HG03095 (cell line): ENCODE results near the gene UST.
"Not testable (repeated sequence)": the region's sequence is repeated elsewhere in the genome, so short reads cannot be mapped to it uniquely, and the experiment has no call there.

ENCODE experiments used
- ATAC-seq: cut with Tn5 transposase; IDR thresholded peaks from one replicate; pipeline ENCODE4 v1.9.1; 2021; ENCODE audit warnings: moderate library complexity; ENCODE audit not compliant: unreplicated experiment

The UST gene

DNA sequence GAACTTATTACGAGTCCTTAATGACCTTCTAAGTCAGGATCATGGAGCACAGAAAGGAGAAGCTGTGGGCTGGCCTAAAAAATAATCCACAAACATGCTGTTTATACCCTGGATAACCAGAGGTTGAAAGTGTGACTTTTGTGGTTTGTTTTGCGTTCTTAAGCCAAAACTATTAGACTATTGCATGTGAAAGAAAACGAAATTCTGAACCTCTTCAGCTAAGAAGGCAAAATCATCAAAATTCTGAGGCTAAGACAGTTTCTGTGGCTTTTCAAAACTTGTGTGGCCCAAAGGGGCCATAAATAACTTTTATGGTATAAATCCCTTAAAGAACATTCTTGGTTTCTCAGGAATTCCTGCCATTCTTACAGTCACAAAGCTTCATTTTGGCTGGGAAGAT, 251.0 kb downstream of the UST start:
- no peak for ATAC-seq

DNA sequence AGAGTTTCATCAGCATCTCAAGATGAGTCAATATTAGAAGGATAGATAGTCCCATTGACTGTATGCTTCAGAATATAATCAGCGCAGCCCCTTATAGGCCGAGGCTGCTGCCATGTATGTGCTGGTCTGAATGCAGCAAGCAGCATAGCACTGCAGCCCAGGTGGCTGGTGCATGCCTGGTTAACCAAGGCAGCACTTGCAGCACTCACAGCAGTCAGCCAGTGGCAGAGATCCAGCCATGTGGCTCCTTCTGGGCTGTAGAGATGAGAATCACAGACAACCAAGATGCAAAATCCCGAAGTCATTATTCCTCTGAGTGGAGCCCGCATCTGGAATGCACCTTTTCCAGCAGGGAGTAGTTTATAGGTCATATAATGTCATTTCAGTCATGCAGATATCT, 251.9 kb downstream of the UST start:
- ATAC-seq = no peak

GRCh38 chr6:148999501-148999900, 252.7 kb downstream of the UST start:
- ATAC-seq = no peak

- no peak for ATAC-seq
These were observed 253.2 kb downstream of the UST start for GRCh38 chr6:148999929-149000468.

DNA sequence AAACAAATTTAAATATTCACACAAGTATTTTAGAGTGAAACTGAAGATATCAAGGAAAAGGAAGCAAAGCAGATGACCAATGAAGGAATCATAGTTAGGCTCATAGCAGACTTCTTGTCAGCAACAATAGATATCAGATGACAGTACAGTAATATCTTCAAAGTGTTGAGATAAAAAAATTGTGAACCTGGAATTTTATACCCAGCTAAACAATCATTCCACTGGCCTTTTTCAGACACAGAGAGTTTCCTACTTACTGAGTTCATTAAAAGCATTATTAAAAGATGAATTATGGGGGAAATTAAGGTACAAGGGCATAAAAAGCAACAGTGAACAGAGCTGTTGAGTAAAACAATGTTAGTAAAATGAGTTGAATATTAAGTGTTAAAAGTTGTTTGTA, 254.6 kb downstream of the UST start:
- ATAC-seq = no peak

DNA sequence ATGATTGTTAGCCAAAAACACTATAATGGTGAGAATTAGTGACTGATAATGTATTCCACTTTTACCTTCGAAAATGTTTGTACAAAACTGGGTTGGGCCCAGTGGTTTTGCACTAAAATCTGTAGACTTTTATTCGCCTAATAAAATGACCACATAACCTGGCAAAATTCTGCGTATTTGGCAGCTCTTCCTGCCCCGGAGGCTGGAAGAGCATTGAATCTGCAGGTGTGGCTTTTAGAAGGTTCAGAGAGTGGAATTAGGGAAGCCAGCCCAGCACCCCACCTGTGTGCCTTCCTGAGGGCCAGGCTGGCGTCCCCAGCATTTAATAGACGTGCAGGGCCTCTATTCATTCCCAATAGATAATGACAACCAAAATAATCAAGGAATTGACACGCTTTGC, 256.7 kb downstream of the UST start:
- no peak for ATAC-seq

GRCh38 chr6:149004664-149005063, 257.8 kb downstream of the UST start:
- no peak for ATAC-seq

- ATAC-seq = not testable (repeated sequence)
These were observed 259.4 kb downstream of the UST start for GRCh38 chr6:149006236-149006635.

GRCh38 chr6:149006671-149007070, 259.8 kb downstream of the UST start:
- ATAC-seq = no peak

DNA sequence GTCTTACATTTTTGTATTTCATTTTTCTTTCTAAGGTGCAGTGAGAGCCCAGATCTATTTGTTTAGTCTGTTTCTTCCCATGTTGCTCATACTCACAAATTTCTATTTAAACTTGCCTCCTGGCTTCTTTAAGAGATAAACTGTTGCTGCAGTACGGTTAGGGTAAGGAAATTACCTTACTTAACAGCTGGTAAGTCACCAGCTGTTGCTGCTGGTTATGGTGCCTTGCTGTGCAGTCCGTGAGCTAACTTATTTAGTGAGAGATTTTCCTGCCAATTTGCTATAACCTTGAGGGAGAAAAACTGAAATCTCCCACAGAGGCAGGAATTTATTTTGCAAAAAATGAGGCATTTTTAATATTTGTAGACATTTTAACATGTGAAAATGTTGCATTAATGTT, 261.0 kb downstream of the UST start:
- no peak for ATAC-seq

GRCh38 chr6:149008741-149009140, 261.9 kb downstream of the UST start:
- no peak for ATAC-seq

DNA sequence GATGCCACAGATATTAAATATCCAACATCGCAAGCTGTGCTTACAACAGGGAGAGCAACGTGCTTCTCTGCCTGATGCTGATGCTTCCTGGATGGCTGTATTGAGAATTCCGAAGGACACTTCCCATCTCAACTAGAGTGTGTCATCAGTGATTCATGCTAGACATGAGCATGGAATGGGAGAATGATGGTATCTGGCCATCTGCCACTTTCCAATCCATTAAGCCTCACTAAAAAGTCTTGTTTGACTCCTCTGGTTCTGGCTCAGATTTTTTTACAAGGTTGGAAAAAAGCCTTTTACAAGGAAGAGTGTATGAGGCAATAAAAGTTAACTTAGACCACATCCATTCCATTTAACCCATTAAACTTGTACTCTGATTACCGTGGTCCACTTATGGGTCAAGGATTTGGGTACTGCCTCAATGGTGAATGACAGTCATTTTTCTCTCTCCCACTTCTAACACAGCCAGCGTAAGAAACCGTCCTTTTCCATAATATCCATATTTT, 265.3 kb downstream of the UST start:
- no peak for ATAC-seq

- no peak for ATAC-seq
These were observed 266.9 kb downstream of the UST start for GRCh38 chr6:149013586-149014344.

DNA sequence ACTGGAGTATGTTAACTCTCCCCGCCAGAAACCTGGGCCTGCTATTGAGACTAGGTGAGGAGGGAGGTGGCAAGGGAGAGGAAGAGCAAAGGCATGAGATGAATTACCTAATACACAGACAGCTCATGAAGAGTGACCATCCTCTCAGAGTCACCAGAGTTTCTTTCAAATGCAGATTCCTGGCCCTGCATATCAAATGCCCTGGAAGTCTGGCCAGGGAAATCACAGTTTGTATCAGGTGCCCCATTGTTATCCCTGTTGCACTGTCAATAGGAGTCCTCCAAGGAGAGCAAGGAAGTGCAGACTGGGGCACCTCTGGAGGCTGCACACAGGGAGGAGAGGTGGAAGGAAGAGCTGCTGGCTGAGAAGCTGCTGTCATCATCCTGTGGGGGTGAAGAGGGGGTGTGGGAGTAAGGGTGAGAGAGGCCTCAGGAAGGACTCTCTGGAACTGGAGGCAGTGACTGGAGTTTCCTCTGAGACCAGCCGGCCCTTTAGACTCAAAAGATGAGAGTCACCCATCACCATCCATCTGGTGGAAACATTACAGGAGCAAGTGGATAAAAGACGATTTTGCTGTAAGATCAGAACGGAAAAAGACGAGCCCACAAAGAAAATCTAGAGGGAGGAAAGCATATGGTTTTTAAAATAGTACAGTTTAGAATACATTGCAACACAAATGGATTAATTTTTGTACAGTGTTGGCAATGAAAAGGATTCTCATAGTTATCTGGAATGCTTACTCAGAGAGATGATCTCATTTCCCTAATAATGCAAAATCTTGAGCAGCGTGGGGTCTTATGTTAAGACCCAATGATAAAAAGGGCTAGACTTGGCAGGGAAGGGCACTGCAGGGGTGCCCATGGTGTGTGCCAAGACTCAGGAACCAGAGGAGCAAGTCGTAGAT, 268.1 kb downstream of the UST start:
- ATAC-seq = no peak

DNA sequence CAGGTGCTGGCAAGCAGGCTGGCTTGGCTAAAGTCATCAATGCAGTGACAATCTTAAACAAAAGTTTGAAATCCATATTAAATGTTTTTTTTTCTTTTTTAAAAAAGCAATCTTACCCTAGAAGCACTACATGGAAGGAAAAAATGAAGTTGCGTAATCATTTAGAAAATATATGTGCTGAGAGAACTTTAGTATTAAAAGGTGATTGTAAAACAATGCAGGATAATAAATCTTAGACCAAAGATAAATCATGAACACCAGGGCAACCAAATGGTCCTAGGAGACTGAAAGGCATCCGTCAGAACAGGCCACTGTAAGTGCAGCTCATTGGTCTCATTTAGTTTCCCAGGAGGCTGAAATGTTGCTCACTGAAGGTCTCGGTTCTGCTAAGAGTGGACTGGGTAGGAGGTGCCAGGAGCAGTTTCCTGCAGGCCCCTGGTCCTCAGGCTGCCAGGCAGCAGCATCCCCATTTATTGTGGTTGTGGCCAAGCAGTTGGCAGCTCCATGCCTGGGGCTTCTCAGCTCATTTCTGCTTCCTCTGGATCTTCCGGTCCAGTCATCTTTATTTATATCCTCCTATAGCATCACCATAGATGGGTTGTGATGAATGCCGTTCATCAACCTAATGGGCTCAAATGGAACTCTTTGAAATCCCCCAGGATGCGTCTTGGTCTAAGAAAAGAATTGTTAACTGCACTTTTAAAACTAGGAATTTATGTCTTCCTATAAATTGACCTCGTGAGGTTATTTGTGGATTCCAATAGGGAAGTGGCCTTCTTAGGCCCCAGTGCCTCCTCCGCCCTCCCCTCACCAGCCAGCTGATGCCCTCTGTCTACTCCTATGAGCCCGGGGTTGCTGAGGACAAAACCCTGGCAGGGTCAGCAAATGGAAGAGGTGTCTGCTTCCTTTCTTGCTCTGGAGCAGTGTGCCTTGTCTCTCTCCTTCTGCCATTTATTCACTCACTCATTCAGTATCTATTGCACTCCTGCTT, 269.0 kb downstream of the UST start:
- ATAC-seq = no peak

DNA sequence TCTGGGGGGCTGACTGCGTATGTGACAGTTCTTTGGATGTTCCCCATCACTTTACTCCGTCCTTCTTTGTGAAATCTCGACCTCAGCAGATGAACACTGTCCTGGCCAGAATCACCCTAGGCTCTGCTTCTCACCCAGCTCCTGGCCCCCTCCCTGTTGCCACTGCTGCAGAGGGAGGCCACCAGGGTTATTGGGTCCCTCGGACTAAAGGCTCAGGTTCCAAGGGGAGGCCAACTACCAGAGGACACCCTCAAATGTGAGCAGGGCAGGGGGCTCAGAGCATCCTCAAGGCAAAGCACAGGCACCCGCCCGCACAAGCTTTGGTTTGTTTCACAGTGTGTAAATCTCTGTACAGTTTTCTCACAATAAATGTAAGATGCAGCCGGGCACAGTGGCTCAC, 269.9 kb downstream of the UST start:
- no peak for ATAC-seq

GRCh38 chr6:149020319-149020718, 273.5 kb downstream of the UST start:
- ATAC-seq = no peak

DNA sequence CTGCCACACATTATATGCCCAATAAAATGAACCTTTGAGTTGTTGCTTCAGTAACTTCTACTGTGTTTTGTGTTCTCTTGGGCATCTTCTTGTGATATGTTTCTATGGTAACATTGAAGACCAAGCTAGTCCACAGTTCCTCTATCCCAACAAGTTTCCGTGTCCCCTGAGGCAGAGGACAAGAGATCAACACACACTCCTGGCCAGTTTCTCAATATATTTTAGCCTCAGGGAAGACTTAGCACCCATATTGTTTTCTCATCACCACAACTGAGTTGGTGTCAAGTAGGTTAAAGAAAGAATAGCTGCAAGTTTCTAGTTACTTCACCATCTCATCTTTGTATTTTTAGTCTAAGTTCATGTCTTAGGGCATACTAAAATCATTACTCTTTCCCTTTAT, 277.5 kb downstream of the UST start:
- no peak for ATAC-seq

- no peak for ATAC-seq
These were observed 278.2 kb downstream of the UST start for GRCh38 chr6:149025061-149025460.

DNA sequence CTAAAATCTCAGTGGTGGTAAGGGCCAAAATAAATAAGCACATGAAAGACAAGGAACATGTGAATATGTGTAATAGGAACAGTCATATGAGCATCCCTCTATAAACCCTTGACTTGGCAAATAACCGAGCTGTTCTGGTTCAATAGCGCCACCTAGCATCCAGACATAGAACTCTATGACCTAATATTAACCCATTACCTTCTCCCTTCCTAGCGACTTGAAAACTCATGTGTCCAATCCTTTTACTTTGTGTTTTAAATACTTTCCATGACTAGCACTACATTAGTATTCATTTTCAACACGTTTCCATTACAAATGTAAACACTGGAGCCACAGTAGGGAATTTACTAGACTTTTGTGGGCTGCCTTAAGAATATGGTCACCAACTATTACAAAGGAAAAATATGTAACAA, 279.7 kb downstream of the UST start:
- no peak for ATAC-seq

DNA sequence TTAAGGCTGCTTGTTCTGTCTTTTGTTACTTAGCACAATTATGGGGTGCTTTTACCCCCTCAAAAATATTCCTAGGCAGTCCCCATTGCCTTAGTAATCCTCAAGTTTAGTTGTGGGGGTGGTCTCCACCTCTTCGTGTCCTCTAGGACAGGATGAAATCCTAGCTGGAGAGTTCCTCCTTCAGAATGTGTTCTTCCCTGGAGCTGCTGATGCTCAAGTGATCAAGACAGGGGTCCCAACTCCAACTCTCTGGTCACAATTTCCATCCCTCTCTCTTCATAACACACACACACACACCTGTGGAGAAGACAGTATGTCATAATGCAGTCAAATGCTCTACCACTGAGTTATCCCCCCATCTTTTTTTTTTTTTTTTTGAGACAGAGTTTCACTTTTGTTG, 280.7 kb downstream of the UST start:
- no peak for ATAC-seq
